ENCODE data around the gene MIF4GD. TPM values are rescaled to one million over a fixed set of nuclear protein-coding genes. Genes with fewer than 3 reads are reported as not detected.
A peak's percentile ranks its signal among the peaks of the same experiment; 100 is the strongest.

Gene MIF4GD
- total and polyA plus RNA-seq, 9 of the 15 experiments (the other 6 are each of a cell fraction or from before 2014, with no cell fraction given): 11.8 to 63.8 (median 28.1) TPM

GRCh38 chr17:75266316-75267152 is 4.5 kb downstream of the MIF4GD start:
- H3K36me3 ChIP-seq (ENCODE audit: control insufficient read depth, insufficient read depth, low read length): peaks cover 46% of the 10 kb centered on the region; the same call in 2 of the 3 replicates
- H3K27me3 ChIP-seq (ENCODE audit: control insufficient read depth in 2 of 2, insufficient read depth in 2 of 2, low read length in 2 of 2): no peaks in the 10 kb centered on the region
- intact Hi-C loops (cut with micrococcal nuclease): no loop called here
- peaks cover 38% of the 10 kb centered on the region for H3K79me2 ChIP-seq (ENCODE audit: control insufficient read depth, insufficient read depth, low read length)
- BruUV-seq (replicated peaks): no TSS peak
- no peak for ATAC-seq
- WGBS (ENCODE audit: insufficient coverage, low coverage, missing lambda C conversion rate): 95% methylated on average over 13 of the region's 13 CpGs
- no peak for FAIRE-seq
- no peak for DNase-seq (ENCODE audit: extremely low read depth in 1 of 4, low spot score in 3 of 4)
- H3K9ac ChIP-seq (ENCODE audit: insufficient read depth in 1 of 2, low read depth in 2 of 2, low read length in 2 of 2): peak overlapping the region in 1 of 2 experiments; percentile 32; a peak in 2 of 4 replicates
- peaks cover 23 to 44% of the 10 kb centered on the region in 2 experiments; a peak in 4 of 5 replicates for H3K4me1 ChIP-seq (replicated peaks in 1 of 2; ENCODE audit: control insufficient read depth in 2 of 2, insufficient read depth in 2 of 2, low read length in 2 of 2)
- H4K20me1 ChIP-seq (replicated peaks; ENCODE audit: control insufficient read depth, insufficient read depth, low read length): no peaks in the 10 kb centered on the region
- POLR2A ChIA-PET: interaction anchor here (0.6 to 3.2 kb wide), 10 partner anchors 8 to 273 kb away, joined by 3 to 23 read pairs (median 4); partner anchors contain the start of genes GRB2 and SLC25A19
- H3K4me3 ChIP-seq: no peak overlapping the region
- no peak overlapping the region for H3K27ac ChIP-seq (ENCODE audit: extremely low read depth, low read depth, low read length)
- CTCF ChIA-PET (ENCODE audit: low intra/inter-chr PET ratio): interaction anchor here (0.8 kb wide), 1 partner anchor 147 kb away, joined by 3 read pairs; no protein-coding TSS in a partner anchor
- no peak overlapping the region for H2AFZ ChIP-seq (ENCODE audit: low read depth, low read length)
- H3K4me2 ChIP-seq (ENCODE audit: insufficient read depth, low read length): no peak overlapping the region
- H3K9me1 ChIP-seq (ENCODE audit: control insufficient read depth, insufficient read depth, low read length): no peaks in the 10 kb centered on the region
- in situ Hi-C loops (cut with MboI): loop anchor here (10.0 kb wide), 1 partner anchor 148 kb away; no protein-coding TSS in a partner anchor
- H3K9me3 ChIP-seq (replicated peaks; ENCODE audit: control insufficient read depth, insufficient read depth, low read depth, low read length): no peaks in the 10 kb centered on the region
- TF ChIP-seq POLR2G (IDR thresholded peaks at IDR 0.05; ENCODE audit: low read depth, low read length) (peak; percentile 41; the same call in 1 of the 2 replicates), GTF2A2 (tag; IDR thresholded peaks at IDR 0.05) (no peak), CREB3L1 (IDR thresholded peaks at IDR 0.05; ENCODE audit: borderline replicate concordance, low read depth) (no peak), ATF6 (CRISPR knock-in tag; IDR thresholded peaks at IDR 0.05) (no peak), EGR1 (conservative IDR thresholded peaks at IDR 0.05) (no peak), KDM1A (IDR thresholded peaks at IDR 0.05) (peak in 1 of 2 experiments; percentile 79; a peak in 2 of 4 replicates), CLOCK (CRISPR knock-in tag; IDR thresholded peaks at IDR 0.05; ENCODE audit: borderline replicate concordance) (no peak), HDAC2 (IDR thresholded peaks at IDR 0.05) (peak; percentile 50; the same call in 1 of the 2 replicates), BCOR (IDR thresholded peaks at IDR 0.05) (peak; percentile 96)

Measured in K562 (cell line).